Measurements from ENCODE around the gene PMM1.
A peak's percentile ranks its signal among the peaks of the same experiment; 100 is the strongest.
"Not testable (repeated sequence)": the region's sequence is repeated elsewhere in the genome, so short reads cannot be mapped to it uniquely, and the experiment has no call there.

PMM1 gene

GRCh38 chr22:41578114-41578513 lies 11.5 kb downstream of the PMM1 start:
- Histone ChIP-seq H3K79me2 (no peaks in the 10 kb centered on the region), H3K4me2 (ENCODE audit: low read length) (no peak overlapping the region), H3K9me3 (ENCODE audit: control insufficient read depth, low read length) (no peaks in the 10 kb centered on the region), H3K9ac (no peak overlapping the region), H2AFZ (no peak overlapping the region), H3K27me3 (ENCODE audit: control insufficient read depth, insufficient read depth, low read length) (no peaks in the 10 kb centered on the region), H3K4me1 (peaks cover 3% of the 10 kb centered on the region), H3K27ac (no peak overlapping the region), H3K36me3 (ENCODE audit: control insufficient read depth, insufficient read depth, low read length) (no peaks in the 10 kb centered on the region), H3K4me3 (ENCODE audit: low read depth, low read length) (no peak overlapping the region)
- no peak for TF ChIP-seq CTCF (IDR thresholded peaks at IDR 0.05)

DNA sequence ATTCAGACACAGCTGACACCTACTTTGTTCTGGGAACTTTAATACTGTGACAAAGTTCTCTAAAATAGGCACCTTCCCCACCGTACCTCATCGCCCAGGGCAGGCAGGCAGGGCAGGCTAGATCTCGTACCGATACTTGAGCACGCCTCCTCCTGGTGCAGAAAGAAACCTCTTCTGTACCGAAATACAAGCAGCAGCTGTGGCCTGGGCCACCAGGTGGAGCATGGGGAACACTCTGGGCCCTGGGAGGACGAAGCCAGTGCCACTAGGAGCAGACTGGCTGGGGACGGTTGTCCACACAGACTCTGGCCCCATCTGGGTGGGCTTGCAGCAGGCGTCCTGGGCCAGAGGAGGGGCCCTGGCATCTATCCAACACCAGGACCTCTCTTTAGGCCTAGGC lies 12.8 kb downstream of the PMM1 start:
- Histone ChIP-seq H3K27me3 (ENCODE audit: control insufficient read depth, insufficient read depth, low read length) (no peaks in the 10 kb centered on the region), H3K9me3 (ENCODE audit: control insufficient read depth, low read length) (no peaks in the 10 kb centered on the region), H3K27ac (no peak overlapping the region), H3K4me3 (ENCODE audit: low read depth, low read length) (no peak overlapping the region), H3K9ac (no peak overlapping the region), H3K36me3 (ENCODE audit: control insufficient read depth, insufficient read depth, low read length) (no peaks in the 10 kb centered on the region), H3K4me1 (peaks cover 3% of the 10 kb centered on the region), H2AFZ (no peak overlapping the region), H3K4me2 (ENCODE audit: low read length) (no peak overlapping the region), H3K79me2 (no peaks in the 10 kb centered on the region)
- peak; percentile 58 for TF ChIP-seq CTCF (IDR thresholded peaks at IDR 0.05)

GRCh38 chr22:41575533-41575932 lies 14.1 kb downstream of the PMM1 start:
- no peaks in the 10 kb centered on the region for H3K27me3 ChIP-seq (ENCODE audit: control insufficient read depth, insufficient read depth, low read length)
- no peak overlapping the region for H3K9ac ChIP-seq
- H3K36me3 ChIP-seq (ENCODE audit: control insufficient read depth, insufficient read depth, low read length), result no peaks in the 10 kb centered on the region
- H3K27ac ChIP-seq, result no peak overlapping the region
- peaks cover 3% of the 10 kb centered on the region for H3K4me1 ChIP-seq
- no peak overlapping the region for H3K4me3 ChIP-seq (ENCODE audit: low read depth, low read length)
- no peak overlapping the region for H2AFZ ChIP-seq
- no peaks in the 10 kb centered on the region for H3K9me3 ChIP-seq (ENCODE audit: control insufficient read depth, low read length)
- no peak overlapping the region for H3K4me2 ChIP-seq (ENCODE audit: low read length)
- H3K79me2 ChIP-seq, result no peaks in the 10 kb centered on the region
- no peak for TF ChIP-seq CTCF (IDR thresholded peaks at IDR 0.05)

GRCh38 chr22:41574847-41575381 lies 14.7 kb downstream of the PMM1 start:
- Histone ChIP-seq H3K9ac (no peak overlapping the region), H3K4me1 (peaks cover 3% of the 10 kb centered on the region), H3K27me3 (ENCODE audit: control insufficient read depth, insufficient read depth, low read length) (no peaks in the 10 kb centered on the region), H3K27ac (no peak overlapping the region), H3K36me3 (ENCODE audit: control insufficient read depth, insufficient read depth, low read length) (no peaks in the 10 kb centered on the region), H3K4me3 (ENCODE audit: low read depth, low read length) (no peak overlapping the region), H3K9me3 (ENCODE audit: control insufficient read depth, low read length) (no peaks in the 10 kb centered on the region), H2AFZ (no peak overlapping the region), H3K4me2 (ENCODE audit: low read length) (no peak overlapping the region), H3K79me2 (no peaks in the 10 kb centered on the region)
- TF ChIP-seq CTCF (IDR thresholded peaks at IDR 0.05), result no peak

DNA sequence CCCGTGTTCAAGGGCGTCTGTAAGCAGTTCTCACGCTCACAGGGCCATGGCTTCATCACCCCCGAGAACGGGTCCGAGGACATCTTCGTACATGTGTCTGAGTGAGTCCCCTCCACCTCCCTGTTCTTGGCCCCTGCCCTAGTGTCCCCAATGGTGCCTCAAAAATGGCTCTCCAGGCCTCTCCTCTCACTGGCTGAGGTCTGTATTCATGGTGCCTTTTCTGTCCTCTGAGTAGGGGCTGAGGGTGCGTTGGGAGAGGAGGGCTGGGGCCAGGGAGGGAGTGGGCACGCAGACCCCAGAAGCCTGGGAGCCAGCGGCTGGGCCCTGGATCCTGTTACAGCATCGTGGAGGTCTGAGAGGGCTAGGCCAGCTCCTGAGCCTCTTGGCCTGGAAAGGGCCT lies 16.0 kb downstream of the PMM1 start:
- Histone ChIP-seq H3K36me3 (ENCODE audit: control insufficient read depth, insufficient read depth, low read length) (no peaks in the 10 kb centered on the region), H3K9me3 (ENCODE audit: control insufficient read depth, low read length) (no peaks in the 10 kb centered on the region), H3K79me2 (no peaks in the 10 kb centered on the region), H3K27ac (no peak overlapping the region), H3K4me2 (ENCODE audit: low read length) (no peak overlapping the region), H2AFZ (no peak overlapping the region), H3K27me3 (ENCODE audit: control insufficient read depth, insufficient read depth, low read length) (no peaks in the 10 kb centered on the region), H3K4me3 (ENCODE audit: low read depth, low read length) (no peak overlapping the region), H3K4me1 (peaks cover 3% of the 10 kb centered on the region), H3K9ac (no peak overlapping the region)
- no peak for TF ChIP-seq CTCF (IDR thresholded peaks at IDR 0.05)

GRCh38 chr22:41572305-41572704 lies 17.3 kb downstream of the PMM1 start:
- H3K9ac ChIP-seq; H3K27ac ChIP-seq; H3K27me3 ChIP-seq (ENCODE audit: control insufficient read depth, insufficient read depth, low read length); H3K4me3 ChIP-seq (ENCODE audit: low read depth, low read length); H3K79me2 ChIP-seq; H3K4me1 ChIP-seq; H2AFZ ChIP-seq; H3K9me3 ChIP-seq (ENCODE audit: control insufficient read depth, low read length); H3K36me3 ChIP-seq (ENCODE audit: control insufficient read depth, insufficient read depth, low read length); H3K4me2 ChIP-seq (ENCODE audit: low read length): not testable (repeated sequence)

All from parathyroid adenoma (tissue), 2 donors.